ENCODE results near the gene OSBP2. TPM values are rescaled to one million over a fixed set of nuclear protein-coding genes. Genes with fewer than 3 reads are reported as not detected.

OSBP2 gene
- polyA plus RNA-seq, 3 donors from 2014 or later = 0.19 to 2.4 (median 0.35) TPM

DNA sequence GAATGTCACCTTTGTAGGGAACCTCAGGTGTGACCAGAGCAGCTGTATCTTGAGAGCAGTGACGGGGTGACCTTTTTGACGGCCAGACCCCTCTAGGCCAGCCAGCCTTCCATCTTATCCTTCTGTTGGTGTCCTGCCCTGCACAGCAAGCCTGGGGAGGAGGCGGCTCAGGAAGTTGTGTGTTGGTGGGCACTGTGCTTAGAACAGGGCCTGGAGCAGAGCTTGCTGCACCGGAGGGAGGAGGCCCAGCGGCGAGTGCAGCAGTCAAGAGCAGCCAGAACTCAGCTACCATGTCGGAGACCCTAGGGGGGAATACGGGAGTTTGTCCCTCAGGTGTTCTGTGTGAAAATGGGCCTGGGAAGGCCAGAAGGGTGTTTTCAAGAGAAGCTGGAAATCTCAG lies 129.4 kb downstream of the OSBP2 start:
- no peaks in the 10 kb centered on the region for H3K9me3 Mint-ChIP-seq
- H3K36me3 Mint-ChIP-seq = peaks cover 0 to 3% (median 3%) of the 10 kb centered on the region in 3 donors
- peaks cover 8 to 17% (median 16%) of the 10 kb centered on the region in 3 donors for H3K27me3 Mint-ChIP-seq (ENCODE audit: low read depth in 3 of 3)
- no peak overlapping the region for H3K27ac Mint-ChIP-seq
- H3K4me3 Mint-ChIP-seq = no peak overlapping the region
- H3K4me1 Mint-ChIP-seq = no peaks in the 10 kb centered on the region
- DNase-seq = no peak

DNA sequence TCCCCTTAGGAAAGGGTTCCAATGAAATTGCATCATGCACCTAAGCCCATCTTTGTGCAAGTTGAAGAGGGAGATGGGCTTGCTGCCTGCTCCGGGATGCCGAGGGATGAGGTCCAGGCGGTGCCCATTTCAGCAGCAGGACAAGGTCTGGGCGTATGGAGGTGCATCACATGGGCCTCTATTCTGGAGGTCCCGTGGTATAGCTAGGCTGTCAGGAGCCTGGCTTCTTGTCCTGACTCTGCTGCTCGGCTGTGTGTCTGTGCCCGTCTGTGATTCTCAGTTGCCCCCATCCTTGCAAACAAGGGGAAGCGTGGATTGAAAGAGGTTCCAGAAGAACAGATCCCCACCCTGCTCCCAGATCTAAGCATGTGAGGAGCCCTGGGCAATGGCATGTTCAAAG lies 130.0 kb downstream of the OSBP2 start:
- Mint-ChIP-seq H3K27ac (no peak overlapping the region), H3K4me1 (no peaks in the 10 kb centered on the region), H3K36me3 (peaks cover 0 to 3% (median 3%) of the 10 kb centered on the region in 3 donors), H3K27me3 (ENCODE audit: low read depth in 3 of 3) (peaks cover 8 to 17% (median 16%) of the 10 kb centered on the region in 3 donors), H3K9me3 (no peaks in the 10 kb centered on the region), H3K4me3 (no peak overlapping the region)
- DNase-seq = no peak

DNA sequence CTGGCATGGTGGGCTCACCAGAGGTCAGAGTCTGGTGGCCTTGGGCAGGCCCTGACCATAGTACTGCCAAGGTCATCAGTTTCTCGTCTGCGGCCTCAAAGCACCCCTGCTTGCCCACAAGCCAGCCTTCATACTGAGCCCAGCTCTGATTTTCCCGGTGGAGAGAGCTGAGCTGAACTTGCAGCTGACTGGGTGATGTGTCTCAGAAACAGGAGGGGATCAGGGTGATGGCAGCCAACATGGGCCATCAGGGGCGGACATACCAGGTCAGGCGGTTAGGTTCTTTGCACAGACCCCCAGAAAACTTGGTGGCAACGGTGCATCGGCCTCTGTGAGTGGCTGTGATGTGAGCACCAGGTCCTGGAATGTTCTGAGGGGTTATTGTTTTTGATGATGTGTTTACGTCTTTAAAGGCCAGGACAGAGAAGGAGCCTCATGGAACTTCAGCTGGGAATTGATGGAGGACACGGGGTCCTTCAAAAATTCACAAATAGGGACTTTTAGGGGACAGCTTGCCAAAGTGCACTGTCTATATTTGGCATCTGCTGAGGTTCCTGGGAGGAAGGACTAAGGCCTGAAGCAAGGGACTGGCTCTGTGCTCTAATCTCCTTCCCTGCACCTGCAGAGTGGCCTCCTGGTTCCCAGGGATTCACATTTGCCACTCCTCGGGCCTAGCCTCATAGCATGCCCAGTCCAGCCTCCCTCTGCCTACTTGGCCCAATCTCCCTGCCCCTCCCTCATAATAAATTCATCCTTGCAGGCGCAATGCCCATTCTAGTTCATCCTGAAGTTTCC lies 131.2 kb downstream of the OSBP2 start:
- Mint-ChIP-seq H3K9me3 (no peaks in the 10 kb centered on the region), H3K27ac (no peak overlapping the region), H3K36me3 (peaks cover 0 to 3% (median 3%) of the 10 kb centered on the region in 3 donors), H3K27me3 (ENCODE audit: low read depth in 3 of 3) (peaks cover 12 to 16% (median 12%) of the 10 kb centered on the region in 3 donors), H3K4me3 (no peak overlapping the region), H3K4me1 (no peaks in the 10 kb centered on the region)
- no peak for DNase-seq

DNA sequence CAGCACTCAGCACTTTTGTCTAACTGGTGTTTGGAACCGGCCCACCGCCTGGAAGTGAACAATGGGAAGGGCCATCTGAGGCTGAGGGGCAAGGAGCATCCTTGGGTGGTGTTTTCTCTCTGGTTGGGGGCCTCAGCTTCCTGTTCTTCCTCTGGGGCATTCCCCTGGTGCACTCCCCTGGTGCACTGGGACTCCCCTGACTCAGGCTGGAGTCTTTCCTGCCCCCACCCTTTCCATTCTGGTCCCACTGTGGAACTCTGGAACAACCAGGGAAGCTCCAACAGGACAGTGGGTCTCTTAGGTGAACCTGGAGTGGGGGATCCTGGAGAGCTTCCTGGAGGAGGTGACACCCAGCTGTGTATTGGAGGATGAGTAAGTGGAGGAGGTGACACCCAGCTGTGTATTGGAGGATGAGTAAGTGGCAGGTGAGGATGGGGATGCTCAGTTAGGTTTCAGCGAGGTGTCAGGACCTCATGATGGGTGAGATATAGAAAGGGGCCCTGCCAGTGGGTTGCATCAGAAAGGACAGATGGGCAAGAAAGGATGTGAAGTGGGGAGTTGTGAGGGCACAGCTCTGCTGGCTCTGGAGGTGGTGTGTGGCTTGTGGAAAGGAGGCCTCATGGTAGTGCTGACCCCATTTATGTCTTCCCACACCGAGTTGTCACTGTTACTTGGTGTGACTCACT lies 132.1 kb downstream of the OSBP2 start:
- Mint-ChIP-seq H3K27ac (no peak overlapping the region), H3K36me3 (peaks cover 0 to 3% (median 0%) of the 10 kb centered on the region in 3 donors), H3K27me3 (ENCODE audit: low read depth in 3 of 3) (peaks cover 8 to 16% (median 11%) of the 10 kb centered on the region in 3 donors), H3K4me3 (no peak overlapping the region), H3K9me3 (no peaks in the 10 kb centered on the region), H3K4me1 (no peaks in the 10 kb centered on the region)
- no peak for DNase-seq

DNA sequence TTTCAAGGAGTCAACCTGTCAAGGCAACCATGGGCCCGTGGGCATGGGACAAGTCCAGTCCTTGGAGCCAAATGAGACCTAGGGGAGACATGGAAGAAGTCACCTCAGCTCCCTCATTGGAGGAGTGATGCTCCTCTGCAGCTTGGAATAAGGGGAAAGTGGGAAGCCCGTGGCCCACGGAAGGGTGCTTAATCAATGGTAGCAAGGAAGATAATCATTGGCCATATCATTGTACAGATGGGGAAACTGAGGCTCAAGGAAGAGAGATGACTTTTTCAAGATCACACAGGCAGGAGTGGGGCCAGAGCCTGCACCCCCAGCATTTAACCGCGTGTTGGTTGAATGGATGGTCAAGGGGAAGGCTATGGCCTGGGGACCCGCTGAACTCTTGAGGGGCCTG lies 133.0 kb downstream of the OSBP2 start:
- DNase-seq = no peak
- Mint-ChIP-seq H3K4me1 (no peaks in the 10 kb centered on the region), H3K27ac (no peak overlapping the region), H3K36me3 (peaks cover 0 to 3% (median 0%) of the 10 kb centered on the region in 3 donors), H3K9me3 (no peaks in the 10 kb centered on the region), H3K4me3 (no peak overlapping the region), H3K27me3 (ENCODE audit: low read depth in 3 of 3) (peaks cover 8 to 18% (median 11%) of the 10 kb centered on the region in 3 donors)

DNA sequence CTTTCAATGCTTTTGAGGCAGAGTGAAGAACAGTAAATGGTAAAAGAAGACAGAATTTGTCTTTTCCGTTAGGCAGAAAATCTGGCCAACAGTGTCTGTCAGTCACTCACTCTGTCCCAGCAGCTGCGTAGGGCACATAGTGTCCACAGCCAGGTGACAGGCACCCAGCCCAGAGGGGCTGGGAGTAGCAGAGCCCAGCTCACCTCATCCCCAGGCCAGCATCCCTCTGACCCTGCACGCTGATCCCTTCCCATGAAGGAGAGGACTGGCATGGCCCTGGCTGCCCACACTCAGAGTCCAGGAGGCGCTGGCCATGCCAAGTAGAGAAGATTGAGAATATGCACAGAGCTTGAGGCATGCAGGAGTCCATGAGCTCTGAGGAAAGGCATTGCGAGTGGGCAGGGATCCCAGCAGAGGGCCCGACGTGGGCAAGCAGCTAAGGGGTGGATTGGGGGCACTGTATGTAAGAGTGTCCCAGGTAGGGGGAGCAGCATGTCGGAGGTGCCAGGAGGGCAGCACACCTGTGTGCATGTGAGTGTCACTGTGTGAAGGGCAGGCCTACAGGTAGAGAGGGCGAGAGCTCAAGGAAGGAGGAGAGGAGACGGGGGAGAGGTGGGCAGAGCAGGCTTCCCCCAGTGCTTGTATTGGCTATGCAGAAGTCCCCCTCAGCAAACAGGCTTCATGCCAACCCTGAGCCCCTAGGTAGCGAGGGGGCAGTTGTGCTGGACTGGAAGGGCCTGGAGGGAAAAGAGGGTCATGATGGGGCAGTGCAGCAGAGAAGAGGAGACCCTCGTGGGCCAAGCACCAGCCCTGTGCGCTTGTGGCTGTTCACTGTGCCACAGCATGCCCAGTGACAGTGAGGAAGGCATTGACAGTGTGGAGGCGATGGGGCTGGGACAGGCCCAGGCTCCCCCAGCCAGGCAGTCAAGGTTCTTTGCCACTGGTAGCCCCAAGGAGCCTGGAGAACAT lies 133.8 kb downstream of the OSBP2 start:
- H3K27me3 Mint-ChIP-seq (ENCODE audit: low read depth in 3 of 3) = peaks cover 7 to 14% (median 8%) of the 10 kb centered on the region in 3 donors
- H3K27ac Mint-ChIP-seq = no peak overlapping the region
- no peak overlapping the region for H3K4me3 Mint-ChIP-seq
- no peaks in the 10 kb centered on the region for H3K4me1 Mint-ChIP-seq
- peaks cover 0 to 1% (median 0%) of the 10 kb centered on the region in 3 donors for H3K36me3 Mint-ChIP-seq
- no peak for DNase-seq
- peaks cover 0 to 1% (median 0%) of the 10 kb centered on the region in 6 donors for H3K9me3 Mint-ChIP-seq

DNA sequence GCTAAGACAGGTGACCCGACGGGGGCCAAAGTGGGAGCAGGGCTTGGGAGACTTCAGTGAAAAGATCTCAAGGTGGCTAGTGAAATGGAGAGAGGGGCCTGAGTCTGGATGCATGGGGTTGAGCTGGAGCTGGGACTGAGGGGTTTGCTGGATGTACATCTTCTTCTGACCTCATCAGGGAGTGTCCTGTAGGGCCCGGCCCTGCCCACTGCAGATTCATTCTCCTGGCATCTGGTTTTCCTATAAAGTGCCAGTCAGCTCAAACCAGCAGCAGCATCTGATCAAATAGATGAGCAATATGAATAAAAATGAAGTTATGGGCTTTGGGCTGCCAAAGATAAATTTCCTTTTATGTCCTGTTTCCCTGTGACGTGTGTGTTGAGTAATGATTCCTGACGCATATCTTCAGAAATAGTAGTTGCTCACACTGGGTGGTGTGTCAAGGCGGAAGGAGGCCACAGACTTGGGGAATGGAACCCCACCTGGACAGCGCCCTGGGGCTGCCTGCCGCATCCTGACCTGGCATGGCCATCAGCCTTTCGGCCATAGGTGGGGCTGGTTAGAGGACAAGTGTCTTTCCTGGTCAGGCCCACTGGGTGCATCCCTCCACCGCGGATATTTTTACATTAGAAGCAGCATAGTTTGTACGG lies 135.4 kb downstream of the OSBP2 start:
- H3K4me3 Mint-ChIP-seq = no peak overlapping the region
- H3K27ac Mint-ChIP-seq = no peak overlapping the region
- DNase-seq = no peak
- no peaks in the 10 kb centered on the region for H3K36me3 Mint-ChIP-seq
- H3K27me3 Mint-ChIP-seq (ENCODE audit: low read depth in 3 of 3) = peaks cover 4 to 8% (median 6%) of the 10 kb centered on the region in 3 donors
- peaks cover 0 to 1% (median 0%) of the 10 kb centered on the region in 6 donors for H3K9me3 Mint-ChIP-seq
- no peaks in the 10 kb centered on the region for H3K4me1 Mint-ChIP-seq

DNA sequence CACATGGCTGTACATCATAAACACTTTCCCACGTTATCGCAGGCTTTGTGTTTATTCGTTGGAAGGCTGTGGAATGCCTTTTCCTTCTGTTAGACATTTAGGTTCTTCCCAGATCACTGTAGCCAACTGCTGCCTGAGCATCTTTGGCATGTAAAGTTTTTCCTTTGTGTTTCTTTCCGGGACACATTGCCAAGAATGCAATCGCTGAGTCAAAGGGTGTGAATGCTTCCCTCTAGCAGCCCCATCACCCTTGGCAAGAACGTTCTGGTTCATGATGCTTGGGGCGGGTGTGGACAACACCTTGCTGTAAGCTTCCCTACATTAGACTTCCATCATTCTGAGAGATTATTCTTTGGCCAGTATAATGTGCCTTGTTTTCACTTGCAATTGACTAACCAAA lies 136.2 kb downstream of the OSBP2 start:
- H3K36me3 Mint-ChIP-seq = no peaks in the 10 kb centered on the region

DNA sequence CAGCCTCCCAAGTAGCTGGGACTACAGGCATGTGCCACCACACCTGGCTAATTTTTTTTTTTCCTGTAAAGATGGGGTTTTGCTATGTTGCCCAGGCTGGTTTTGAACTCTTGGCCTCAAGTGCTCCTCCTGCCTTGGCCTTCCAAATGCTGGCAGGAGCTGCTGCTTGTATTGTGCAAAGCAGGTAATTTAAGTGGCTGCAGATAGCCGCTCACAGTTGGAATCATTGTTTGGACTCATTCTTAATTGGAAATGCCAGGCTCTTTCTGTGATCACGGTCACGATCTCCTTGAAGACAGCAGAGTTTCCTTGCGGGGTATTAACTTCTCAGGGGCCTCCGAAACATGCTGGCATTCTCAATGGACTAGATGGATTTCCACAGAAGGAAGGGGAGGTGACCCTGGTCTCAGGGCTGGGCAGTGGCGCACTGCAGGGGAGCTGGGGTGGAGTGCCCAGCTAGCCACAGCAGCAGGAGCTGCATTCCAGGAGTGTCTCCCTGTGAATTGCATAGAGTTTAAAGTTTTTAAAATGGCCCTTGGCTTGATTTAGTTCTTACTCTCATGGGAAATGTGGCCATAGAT lies 137.8 kb downstream of the OSBP2 start:
- Mint-ChIP-seq H3K27me3 (ENCODE audit: low read depth in 3 of 3) (peaks cover 2 to 8% (median 7%) of the 10 kb centered on the region in 3 donors), H3K27ac (no peak overlapping the region), H3K9me3 (peaks cover 0 to 1% (median 0%) of the 10 kb centered on the region in 6 donors), H3K4me3 (no peak overlapping the region), H3K4me1 (no peaks in the 10 kb centered on the region), H3K36me3 (no peaks in the 10 kb centered on the region)
- no peak for DNase-seq

More for the DNA sequence above, 136.2 kb downstream of the OSBP2 start:
- DNase-seq = no peak
- H3K9me3 Mint-ChIP-seq = peaks cover 0 to 1% (median 0%) of the 10 kb centered on the region in 6 donors
- H3K4me3 Mint-ChIP-seq = no peak overlapping the region
- no peaks in the 10 kb centered on the region for H3K4me1 Mint-ChIP-seq
- peaks cover 0 to 8% (median 6%) of the 10 kb centered on the region in 3 donors for H3K27me3 Mint-ChIP-seq (ENCODE audit: low read depth in 3 of 3)
- no peak overlapping the region for H3K27ac Mint-ChIP-seq

DNA sequence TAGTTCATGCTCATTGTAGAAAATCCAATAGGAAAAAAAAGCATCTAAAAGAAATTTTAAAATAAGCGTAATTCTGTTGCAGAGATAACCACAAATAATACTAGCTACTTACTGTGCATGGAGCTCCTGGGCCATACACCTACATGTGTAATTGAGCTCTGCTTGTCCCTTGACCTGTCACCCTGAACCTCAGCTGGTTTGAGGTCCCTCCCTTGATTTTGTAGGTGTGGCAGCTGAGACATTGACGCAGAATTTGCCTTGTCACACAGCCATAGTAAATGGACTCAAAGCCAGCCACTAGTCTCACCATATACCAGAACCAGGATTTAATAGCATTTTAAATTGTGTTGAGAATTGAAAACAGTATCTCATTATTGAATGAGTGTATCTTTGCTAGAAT lies 138.6 kb downstream of the OSBP2 start:
- DNase-seq = no peak
- no peaks in the 10 kb centered on the region for H3K4me1 Mint-ChIP-seq
- H3K36me3 Mint-ChIP-seq = no peaks in the 10 kb centered on the region
- H3K27ac Mint-ChIP-seq = no peak overlapping the region
- peaks cover 3 to 9% (median 7%) of the 10 kb centered on the region in 3 donors for H3K27me3 Mint-ChIP-seq (ENCODE audit: low read depth in 3 of 3)
- H3K4me3 Mint-ChIP-seq = no peak overlapping the region
- peaks cover 0 to 5% (median under 1%) of the 10 kb centered on the region in 6 donors for H3K9me3 Mint-ChIP-seq

DNA sequence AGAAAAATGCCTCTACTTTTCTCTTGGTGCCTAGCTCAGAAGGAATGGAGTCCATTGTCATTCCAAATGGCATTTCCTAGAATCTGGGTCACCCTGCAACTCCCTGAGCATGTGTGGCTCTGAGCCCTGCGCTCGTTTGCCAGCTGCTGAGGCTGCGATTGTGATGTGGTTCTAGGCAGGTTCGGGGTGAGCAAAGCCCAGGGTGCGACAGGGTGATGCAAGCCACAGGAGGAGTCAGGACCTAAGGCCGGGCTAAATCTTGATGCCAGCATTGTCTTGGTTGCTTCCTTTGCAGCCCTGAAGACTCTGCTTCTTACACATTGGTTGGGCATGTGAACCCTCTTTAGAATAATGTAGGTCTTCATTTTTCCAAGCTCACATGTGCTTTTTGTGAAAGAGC lies 142.9 kb downstream of the OSBP2 start:
- H3K9me3 Mint-ChIP-seq = peaks cover 0 to 7% (median 2%) of the 10 kb centered on the region in 6 donors
- H3K36me3 Mint-ChIP-seq = no peaks in the 10 kb centered on the region
- peaks cover 1 to 8% (median 7%) of the 10 kb centered on the region in 3 donors for H3K27me3 Mint-ChIP-seq (ENCODE audit: low read depth in 3 of 3)
- H3K4me1 Mint-ChIP-seq = no peaks in the 10 kb centered on the region
- DNase-seq = no peak
- H3K4me3 Mint-ChIP-seq = no peak overlapping the region
- no peak overlapping the region for H3K27ac Mint-ChIP-seq

DNA sequence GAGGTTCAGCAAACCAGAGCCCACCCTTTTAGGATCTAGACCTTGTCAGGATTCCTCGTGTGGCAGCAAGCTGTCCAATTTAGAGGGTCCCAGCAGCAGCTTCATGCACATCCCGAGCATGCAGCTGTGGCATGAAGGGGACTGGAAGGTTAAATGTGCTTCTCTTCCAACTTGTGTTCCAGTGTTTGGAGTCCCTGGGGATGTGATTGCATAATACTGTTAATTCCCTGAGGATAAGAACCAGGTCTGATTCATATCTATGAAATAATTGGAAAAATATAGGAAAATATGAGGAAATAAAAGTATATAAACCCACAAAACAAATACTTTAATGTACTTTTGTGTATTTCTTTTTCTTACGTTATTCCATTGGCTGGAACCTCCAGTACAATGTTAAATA lies 143.4 kb downstream of the OSBP2 start:
- DNase-seq = no peak
- no peak overlapping the region for H3K4me3 Mint-ChIP-seq
- H3K27ac Mint-ChIP-seq = no peak overlapping the region
- H3K36me3 Mint-ChIP-seq = no peaks in the 10 kb centered on the region
- peaks cover 0 to 7% (median 2%) of the 10 kb centered on the region in 6 donors for H3K9me3 Mint-ChIP-seq
- H3K27me3 Mint-ChIP-seq (ENCODE audit: low read depth in 3 of 3) = peaks cover 1 to 8% (median 7%) of the 10 kb centered on the region in 3 donors
- H3K4me1 Mint-ChIP-seq = no peaks in the 10 kb centered on the region

DNA sequence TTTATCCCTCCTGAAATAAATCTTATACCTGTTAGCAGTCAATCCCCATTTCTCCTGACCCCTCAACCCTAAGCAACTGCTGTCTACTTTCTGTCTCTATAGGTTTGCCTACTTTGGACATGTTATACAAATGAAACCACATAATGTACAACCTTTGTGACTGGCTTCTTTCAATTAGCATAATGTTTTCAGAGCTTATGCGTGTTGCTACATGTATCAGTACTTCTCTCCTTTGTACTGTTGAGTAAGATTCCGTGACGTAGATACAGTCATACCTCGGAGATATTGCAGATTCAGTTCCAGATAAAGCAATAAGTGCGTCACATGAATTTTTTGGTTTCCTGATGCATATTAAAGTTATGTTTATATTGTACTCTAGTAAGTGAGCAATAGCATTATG lies 146.6 kb downstream of the OSBP2 start:
- no peaks in the 10 kb centered on the region for H3K36me3 Mint-ChIP-seq
- H3K27me3 Mint-ChIP-seq (ENCODE audit: low read depth in 3 of 3) = peaks cover 6 to 9% (median 8%) of the 10 kb centered on the region in 3 donors
- no peak for DNase-seq
- peaks cover 0 to 7% (median 2%) of the 10 kb centered on the region in 6 donors for H3K9me3 Mint-ChIP-seq
- H3K4me1 Mint-ChIP-seq = no peaks in the 10 kb centered on the region
- no peak overlapping the region for H3K27ac Mint-ChIP-seq
- no peak overlapping the region for H3K4me3 Mint-ChIP-seq

All from immature natural killer cell (primary cell).